G401.6 (cell line): Measurements from ENCODE around the gene ZBTB17.

ENCODE experiments used
- FAIRE-seq: peaks from 2 replicates; lab custom pipeline; 2012; peaks lifted over from hg19 to GRCh38; lab: Jason Lieb, UNC

Gene ZBTB17

GRCh38 chr1:15947382-15948090 is 28.4 kb downstream of the ZBTB17 start:
- no peak for FAIRE-seq

DNA sequence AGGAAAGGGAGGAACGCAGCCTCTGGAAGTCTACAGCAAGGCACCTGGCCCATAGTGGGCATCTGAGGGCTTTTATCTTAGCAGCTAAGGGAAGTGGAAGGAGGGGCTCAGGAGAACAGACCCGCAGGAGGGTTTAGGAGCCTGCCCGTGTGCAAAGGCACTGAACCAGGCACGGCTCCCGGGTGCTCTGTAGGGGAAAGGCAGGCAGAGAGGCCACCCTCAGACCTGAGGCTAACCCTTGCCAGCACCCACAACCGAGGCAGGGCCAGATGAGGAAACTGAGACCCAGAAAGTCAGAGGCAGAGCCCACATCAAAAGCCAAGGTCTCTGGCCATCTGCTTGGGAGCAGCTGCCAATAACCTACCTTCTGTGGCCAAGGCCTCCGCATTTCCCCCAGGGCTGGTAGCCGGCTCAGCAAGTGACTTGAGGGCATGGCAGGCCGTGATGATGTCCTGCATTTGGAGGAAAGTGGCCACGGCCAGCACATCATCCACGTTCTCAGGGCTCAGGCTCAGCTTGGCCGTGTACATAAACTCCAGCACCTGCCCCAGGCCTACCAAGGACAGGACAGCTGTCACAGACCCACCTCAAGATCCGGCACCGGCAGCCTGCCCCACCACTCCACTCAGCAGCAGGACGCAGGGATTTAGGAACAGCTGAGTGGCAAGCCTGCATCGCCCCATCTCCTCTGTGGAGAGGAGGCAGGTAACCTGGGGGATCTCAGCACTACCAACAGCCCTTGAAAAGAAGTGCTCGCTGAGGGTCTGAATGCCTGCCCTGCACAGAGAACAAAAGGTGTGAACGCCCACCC is 29.1 kb downstream of the ZBTB17 start:
- no peak for FAIRE-seq

- FAIRE-seq: no peak
Observed at GRCh38 chr1:15945832-15946448, 30.0 kb downstream of the ZBTB17 start.

- no peak for FAIRE-seq
Observed at GRCh38 chr1:15945011-15945831, 30.7 kb downstream of the ZBTB17 start.

- no peak for FAIRE-seq
Observed at GRCh38 chr1:15944308-15945010, 31.4 kb downstream of the ZBTB17 start.

GRCh38 chr1:15943992-15944307 is 32.0 kb downstream of the ZBTB17 start:
- FAIRE-seq: no peak

- FAIRE-seq: no peak
Observed at GRCh38 chr1:15943328-15943991, 32.4 kb downstream of the ZBTB17 start.

DNA sequence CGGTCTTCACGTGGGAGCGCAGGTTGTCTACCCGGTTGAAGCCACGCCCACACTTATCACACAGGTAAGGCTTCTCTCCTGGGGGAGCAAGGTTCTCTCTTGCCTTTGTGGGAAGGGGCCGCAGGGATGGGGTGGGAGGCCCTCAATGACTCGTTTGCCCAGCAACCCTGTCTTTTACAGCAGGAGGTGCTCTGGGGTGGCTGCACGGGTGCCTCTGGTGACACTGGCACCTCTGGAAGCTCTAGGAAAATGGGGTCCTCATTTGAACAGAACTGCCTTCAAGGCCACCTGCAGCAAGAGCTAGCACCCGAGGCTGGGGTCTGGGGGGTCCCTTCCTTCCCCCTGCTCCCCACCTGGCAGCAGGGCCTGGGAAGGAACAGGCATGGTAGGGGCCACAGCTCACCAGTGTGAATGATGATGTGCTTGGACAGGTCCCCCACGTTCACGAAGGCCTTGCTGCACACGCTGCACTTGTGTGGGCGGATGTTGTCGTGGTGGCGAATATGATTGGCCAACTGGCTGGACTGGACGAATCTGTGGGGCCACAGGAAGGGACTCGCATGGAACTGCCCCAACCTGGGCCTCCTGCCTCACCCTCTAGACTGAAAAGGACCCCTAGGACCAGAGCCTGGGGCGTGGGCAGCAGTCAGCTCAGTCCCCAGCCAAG is 33.1 kb downstream of the ZBTB17 start:
- FAIRE-seq: no peak

DNA sequence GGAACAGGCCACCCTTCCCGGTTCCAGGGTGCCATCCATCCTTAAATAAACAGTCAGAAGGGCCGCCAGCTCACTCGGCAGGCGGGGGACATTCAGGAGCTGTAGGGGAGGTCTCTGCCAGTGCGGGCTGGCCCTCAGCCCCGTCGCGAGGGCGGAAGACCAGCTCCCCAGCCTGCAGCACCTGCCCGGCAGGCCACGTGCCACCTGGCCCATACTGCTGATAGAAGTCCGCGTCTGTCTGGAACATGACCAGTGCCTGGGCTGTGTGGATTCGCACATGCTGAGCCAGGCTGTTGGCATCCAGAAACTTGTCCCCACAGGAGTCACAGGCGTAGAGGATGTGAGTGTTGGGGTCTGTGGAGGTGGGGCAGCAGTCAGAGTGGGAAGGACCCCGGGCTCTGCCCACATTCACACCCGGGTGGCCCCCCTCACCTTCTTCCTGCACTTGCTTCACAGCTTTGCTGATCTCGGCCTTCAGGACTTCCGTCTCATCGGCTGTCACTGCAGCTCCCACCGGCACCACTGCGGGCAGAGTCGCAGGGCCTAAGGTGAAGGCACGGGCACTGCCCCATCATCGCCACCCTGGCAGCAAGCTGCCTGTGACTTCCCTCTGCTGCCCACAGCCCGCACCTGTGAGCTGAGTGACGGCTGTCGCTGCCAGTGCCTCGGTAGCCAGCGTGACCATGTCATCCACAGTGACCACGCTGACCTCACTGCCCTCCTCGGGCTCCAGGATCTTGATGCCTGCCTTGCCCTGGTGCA is 33.8 kb downstream of the ZBTB17 start:
- FAIRE-seq: no peak

DNA sequence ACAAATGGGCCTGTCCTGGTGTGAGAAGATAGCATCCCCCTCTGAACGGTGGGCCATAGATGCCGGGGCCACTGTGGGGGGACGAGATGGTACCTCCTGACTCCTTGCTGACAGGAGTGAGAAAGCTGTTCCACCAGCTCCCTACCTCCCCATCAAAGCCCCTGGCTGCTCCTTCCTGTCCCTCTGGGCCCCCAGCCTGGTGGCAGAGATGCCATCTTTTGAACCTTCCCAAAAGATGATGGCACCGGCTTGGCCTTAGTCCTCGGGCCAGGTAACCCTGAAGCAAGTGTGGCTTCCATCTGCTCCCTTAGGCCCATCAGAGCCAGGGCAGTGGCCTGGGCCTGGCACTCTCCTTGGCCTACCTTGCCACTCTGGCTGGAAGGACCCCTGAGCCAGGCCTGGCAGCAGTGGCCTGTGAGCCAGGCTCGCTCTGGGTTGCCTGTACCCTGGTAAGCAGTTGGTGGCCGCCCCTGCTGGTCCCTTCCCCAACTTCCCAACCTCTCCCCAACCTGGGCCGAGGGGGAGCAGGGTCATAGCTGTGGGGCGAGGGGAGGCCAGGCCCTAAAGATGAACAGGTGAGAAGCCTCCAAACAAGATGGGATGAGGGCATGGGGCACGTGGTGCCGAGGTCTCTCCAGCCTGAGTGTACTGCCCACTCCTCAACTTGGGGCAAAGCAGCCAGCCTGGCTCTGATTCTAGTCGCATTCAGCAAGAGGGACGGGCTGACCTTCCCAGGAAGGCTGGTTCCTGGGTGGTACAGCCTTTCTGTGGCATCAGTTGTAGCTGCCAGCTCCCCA is 34.7 kb downstream of the ZBTB17 start:
- FAIRE-seq: no peak

- FAIRE-seq: no peak
Observed at GRCh38 chr1:15940110-15941043, 35.5 kb downstream of the ZBTB17 start.

DNA sequence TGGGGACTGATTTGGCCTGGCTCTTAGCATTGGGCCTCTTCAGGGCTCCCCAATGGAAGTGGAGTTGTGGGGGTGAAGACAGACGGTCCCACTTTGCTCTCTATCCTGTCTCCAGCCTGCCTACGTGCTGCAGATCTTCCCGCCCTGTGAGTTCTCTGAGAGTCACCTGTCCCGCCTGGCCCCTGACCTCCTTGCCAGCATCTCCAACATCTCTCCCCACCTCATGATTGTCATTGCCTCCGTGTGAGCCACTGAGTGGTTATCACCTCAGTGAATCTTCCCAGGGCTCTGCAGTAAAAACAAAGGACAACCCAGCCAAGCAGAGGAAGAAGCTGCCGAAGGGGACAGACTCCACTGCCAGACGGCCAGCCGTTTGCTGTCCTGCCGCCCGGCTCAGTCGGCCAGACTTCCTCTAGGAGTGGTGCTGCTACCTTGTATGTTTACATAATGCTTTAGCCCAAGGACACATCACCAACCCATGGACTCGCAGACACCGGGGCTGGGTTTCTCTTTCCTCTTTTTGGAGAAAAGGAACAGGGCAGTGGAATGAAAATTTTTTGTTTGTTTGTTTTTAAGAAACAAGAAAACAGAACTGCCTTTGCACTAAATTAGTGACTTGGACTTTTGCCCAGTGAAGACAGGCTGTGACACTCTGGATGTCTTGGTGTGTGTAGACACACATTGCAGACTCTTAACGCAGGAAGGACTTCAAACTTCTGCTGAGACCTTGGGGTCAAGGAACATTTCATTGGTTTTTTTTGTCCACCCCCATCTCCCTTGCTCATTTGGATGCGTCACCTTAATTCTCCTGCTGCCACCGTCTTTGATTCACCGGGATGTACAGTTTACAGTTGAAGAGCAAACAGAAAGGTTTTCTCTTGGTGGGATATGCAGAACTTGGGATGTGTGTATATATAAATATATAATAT is 36.5 kb downstream of the ZBTB17 start:
- FAIRE-seq: no peak

DNA sequence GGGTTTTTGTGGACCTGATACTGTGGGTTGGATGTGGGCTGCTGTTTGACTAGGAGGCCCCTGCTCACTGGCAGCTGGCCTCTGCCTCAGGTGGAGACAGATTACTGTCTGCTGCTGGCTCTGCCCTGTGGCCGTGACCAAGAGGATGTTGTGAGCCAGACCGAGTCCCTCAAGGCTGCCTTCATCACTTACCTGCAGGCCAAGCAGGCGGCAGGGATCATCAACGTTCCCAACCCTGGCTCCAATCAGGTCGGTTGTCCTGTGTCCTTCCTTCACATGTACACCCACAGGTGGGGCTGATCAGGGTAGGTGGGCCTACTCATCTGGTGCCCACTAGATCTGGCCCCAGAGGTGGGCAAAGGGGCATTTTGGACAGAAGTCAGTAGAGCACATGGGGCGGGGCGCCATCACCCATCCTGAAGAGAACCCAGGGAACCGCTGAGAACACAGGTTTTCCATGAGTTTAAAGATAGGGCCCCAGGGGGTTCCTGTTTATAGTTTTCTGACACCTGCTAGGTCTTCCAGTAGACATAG is 37.2 kb downstream of the ZBTB17 start:
- FAIRE-seq: no peak

DNA sequence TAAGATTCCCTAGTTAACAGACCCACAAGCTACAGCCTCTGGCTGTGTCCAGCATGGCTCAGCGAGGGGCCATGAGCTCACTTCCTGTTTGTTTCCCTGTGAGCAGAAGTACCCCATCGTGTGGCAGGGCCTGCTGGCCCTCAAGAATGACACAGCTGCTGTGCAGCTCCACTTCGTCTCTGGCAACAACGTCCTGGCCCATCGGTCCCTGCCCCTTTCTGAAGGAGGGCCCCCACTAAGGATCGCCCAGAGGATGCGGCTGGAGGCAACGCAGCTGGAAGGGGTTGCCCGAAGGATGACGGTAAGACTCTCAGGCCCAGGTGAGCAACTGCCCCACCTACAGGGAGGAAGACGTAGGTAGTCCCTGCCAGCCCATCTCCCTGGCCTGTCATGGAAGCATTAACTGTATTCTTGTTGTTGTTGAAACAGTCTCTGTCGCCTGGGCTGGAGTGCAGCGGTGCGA is 38.2 kb downstream of the ZBTB17 start:
- no peak for FAIRE-seq

DNA sequence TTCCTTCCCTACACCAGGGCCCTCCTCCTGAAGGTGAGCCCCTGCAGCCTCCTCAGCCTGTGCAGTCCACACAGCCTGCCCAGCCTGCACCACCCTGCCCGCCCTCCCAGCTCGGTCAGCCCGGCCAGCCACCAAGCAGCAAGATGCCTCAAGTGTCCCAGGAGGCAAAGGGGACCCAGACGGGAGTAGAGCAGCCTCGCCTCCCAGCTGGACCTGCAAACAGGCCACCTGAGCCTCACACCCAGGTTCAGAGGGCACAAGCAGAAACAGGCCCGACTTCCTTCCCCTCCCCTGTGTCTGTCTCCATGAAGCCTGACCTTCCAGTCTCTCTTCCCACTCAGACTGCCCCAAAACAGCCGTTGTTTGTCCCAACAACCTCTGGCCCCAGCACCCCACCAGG is 38.8 kb downstream of the ZBTB17 start:
- FAIRE-seq: no peak

DNA sequence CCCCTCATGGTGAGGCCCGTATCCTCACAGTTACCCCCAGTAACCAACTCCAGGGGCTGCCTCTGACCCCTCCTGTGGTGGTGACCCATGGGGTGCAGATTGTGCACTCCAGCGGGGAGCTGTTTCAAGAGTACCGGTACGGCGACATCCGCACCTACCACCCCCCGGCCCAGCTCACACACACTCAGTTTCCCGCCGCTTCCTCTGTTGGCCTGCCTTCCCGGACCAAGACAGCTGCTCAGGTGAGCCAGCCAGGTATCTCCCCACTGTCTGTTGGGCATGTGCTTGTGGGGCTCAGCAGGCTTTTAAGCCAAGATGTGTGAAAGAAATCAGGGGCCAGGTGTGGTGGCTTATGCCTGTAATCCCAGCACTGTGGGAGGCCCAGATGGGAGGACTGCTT is 39.9 kb downstream of the ZBTB17 start:
- FAIRE-seq: no peak
